Fibroblast of lung (primary cell): ENCODE results near the gene YKT6. TPM values are rescaled to one million over a fixed set of nuclear protein-coding genes. Genes with fewer than 3 reads are reported as not detected.

Experiments
- DNase-seq, 2 donors: peaks; one replicate each; pipeline versions ENCODE4 v3.0.0 to v3.0.0-alpha.2; 2010; ENCODE audit warnings: low read depth in 2 of 2
- H2AFZ ChIP-seq: 2 replicates; pipeline ENCODE4 v1.5.1; 2012; ENCODE audit warnings: low read length, control low read depth, inconsistent platforms
- H3K27ac ChIP-seq: 2 replicates; pipeline ENCODE4 v1.5.1; 2011; ENCODE audit warnings: low read length, control low read depth; ENCODE audit not compliant: insufficient read depth
- H3K27me3 ChIP-seq: 2 replicates; pipeline ENCODE4 v1.5.1; 2011; ENCODE audit warnings: mild to moderate bottlenecking, low read length; ENCODE audit not compliant: control insufficient read depth, insufficient read depth
- H3K36me3 ChIP-seq: 2 replicates; pipeline ENCODE4 v1.5.1; 2011; ENCODE audit warnings: low read length; ENCODE audit not compliant: control insufficient read depth, insufficient read depth
- H3K4me1 ChIP-seq: 2 replicates; pipeline ENCODE4 v1.5.1; 2011; ENCODE audit warnings: low read length; ENCODE audit not compliant: control insufficient read depth, insufficient read depth; ENCODE audit errors: extremely low read depth
- H3K4me2 ChIP-seq: 2 replicates; pipeline ENCODE4 v1.5.1; 2011; ENCODE audit warnings: low read length, control low read depth; ENCODE audit not compliant: insufficient read depth; ENCODE audit errors: extremely low read depth
- H3K4me3 ChIP-seq, 4 experiments: fragments of 200-600 bp in 1 of 4; sonication (generic) in 1 of 4; replicated peaks in 1 of 4; 2 replicates each; pipeline ENCODE4 v1.5.1; 2011 to 2016; ENCODE audit warnings: low read length in 4 of 4, low read depth in 3 of 4, mild to moderate bottlenecking in 3 of 4, control low read depth in 2 of 4, inconsistent platforms in 1 of 4, mixed read lengths in 1 of 4; ENCODE audit not compliant: insufficient read depth in 1 of 4; ENCODE audit errors: control extremely low read depth in 1 of 4
- H3K79me2 ChIP-seq: 2 replicates; pipeline ENCODE4 v1.5.1; 2012; ENCODE audit warnings: mild to moderate bottlenecking, low read length, inconsistent platforms; ENCODE audit not compliant: control insufficient read depth, insufficient read depth
- H3K9ac ChIP-seq: 2 replicates; pipeline ENCODE4 v1.5.1; 2011; ENCODE audit warnings: mild to moderate bottlenecking, low read length, control low read depth; ENCODE audit not compliant: insufficient read depth
- H3K9me3 ChIP-seq: 2 replicates; pipeline ENCODE4 v1.5.1; 2012; ENCODE audit warnings: low read depth, low read length; ENCODE audit not compliant: control insufficient read depth, insufficient read depth
- H4K20me1 ChIP-seq: 2 replicates; pipeline ENCODE4 v1.5.1; 2011; ENCODE audit warnings: low read length; ENCODE audit not compliant: control insufficient read depth, insufficient read depth; ENCODE audit errors: extremely low read depth
- CTCF ChIP-seq, 2 donors: IDR thresholded peaks in 1 of 2; conservative IDR thresholded peaks in 1 of 2; 1 replicate in 1 of 2; 2 replicates in 1 of 2; pipeline ENCODE4 v1.5.1; 2011 to 2012; ENCODE audit warnings: low read length in 2 of 2, control low read depth in 1 of 2, inconsistent platforms in 1 of 2, low read depth in 1 of 2, mild to moderate bottlenecking in 1 of 2
- EZH2 ChIP-seq: IDR thresholded peaks from 2 replicates; pipeline ENCODE4 v1.5.1; 2012; ENCODE audit warnings: low read length, control low read depth, mild to moderate bottlenecking; ENCODE audit errors: missing control alignments
- polyA plus RNA-seq, 2 donors: library from polyadenylated mRNA; depleted of rRNA in 1 of 2; stranded (reverse) in 1 of 2; unstranded in 1 of 2; fragments of >200 nt; gene quantifications; 2 replicates each; pipeline ENCODE4 v1.2.1, GENCODE V29; 2011 to 2012; ENCODE audit warnings: missing spikeins in 1 of 2
- total RNA-seq: library from RNA; depleted of rRNA; stranded (reverse); fragments of >200 nt; gene quantifications from 2 replicates; pipeline ENCODE4 v1.2.1, GENCODE V29; 2014

YKT6 gene
- total and polyA plus RNA-seq, 2 donors (not counting 1 experiment from before 2014, with no cell fraction given) = 90.0 to 99.0 TPM

DNA sequence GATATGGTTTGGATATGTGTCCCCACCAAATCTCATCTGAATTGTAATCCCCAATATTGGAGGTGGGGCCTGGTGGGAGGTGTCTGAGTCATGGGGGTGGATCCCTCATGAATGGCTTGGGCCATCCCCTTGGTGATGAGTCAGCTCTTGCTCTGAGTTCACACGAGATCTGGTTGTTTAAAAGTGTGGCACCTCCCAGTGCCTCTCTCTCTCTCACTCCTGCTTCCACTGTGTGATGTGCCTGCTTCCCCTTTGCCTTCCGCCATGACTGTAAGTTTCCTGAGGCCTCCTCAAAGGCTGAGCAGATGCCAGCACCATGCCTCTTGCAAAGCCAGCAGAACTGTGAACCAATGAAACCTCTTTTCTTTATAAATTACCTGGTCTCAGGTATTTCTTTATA lies 6.7 kb upstream of the YKT6 start:
- Histone ChIP-seq H3K27me3 (peaks cover 9% of the 10 kb centered on the region), H4K20me1 (no peaks in the 10 kb centered on the region), H3K9ac (no peak overlapping the region), H3K4me2 (no peak overlapping the region), H3K36me3 (no peaks in the 10 kb centered on the region), H3K4me3 (no peak overlapping the region), H3K79me2 (no peaks in the 10 kb centered on the region), H3K4me1 (no peaks in the 10 kb centered on the region), H2AFZ (no peak overlapping the region), H3K27ac (no peak overlapping the region), H3K9me3 (no peaks in the 10 kb centered on the region)
- DNase-seq = peak in 1 of 2 donors; percentile 11
- no peak for TF ChIP-seq CTCF (conservative IDR thresholded peaks at IDR 0.05 in 1 of 2, IDR thresholded peaks at IDR 0.05 in 1 of 2; ENCODE audit: low read depth in 1 of 2, low read length in 2 of 2)

DNA sequence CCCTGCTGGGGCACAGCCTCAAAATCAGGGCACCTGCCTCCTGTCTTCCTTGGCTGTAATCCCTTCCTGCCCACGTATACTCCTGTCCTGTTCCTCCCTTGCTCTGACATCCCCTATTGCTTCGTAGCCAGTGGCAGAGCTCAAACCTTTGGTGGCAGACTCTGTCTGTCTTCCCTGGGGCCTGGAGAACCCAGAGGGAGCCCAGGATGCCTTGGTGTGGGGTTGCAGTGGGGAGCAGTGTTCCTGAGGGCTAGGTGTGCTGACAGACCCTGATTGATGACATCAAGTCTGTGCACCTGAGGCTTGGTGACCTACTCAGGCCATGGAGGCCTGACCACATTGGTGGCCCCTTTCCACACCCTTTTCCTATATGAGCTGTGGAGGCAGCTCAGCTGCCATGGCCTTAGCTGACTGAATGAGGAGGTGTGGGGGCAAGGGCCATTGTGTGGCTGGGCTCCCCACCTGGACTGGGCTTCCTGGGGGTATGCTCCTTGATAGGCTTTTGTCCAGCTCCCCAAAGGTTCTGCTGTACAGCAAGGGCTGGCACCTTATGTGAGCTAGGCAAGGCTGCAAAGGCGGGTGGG lies 6.1 kb upstream of the YKT6 start:
- H3K4me3 ChIP-seq = no peak overlapping the region
- no peak for DNase-seq
- no peaks in the 10 kb centered on the region for H3K4me1 ChIP-seq
- no peaks in the 10 kb centered on the region for H3K9me3 ChIP-seq
- no peak overlapping the region for H3K4me2 ChIP-seq
- H3K27me3 ChIP-seq = peaks cover 9% of the 10 kb centered on the region
- H2AFZ ChIP-seq = no peak overlapping the region
- H3K27ac ChIP-seq = no peak overlapping the region
- H4K20me1 ChIP-seq = no peaks in the 10 kb centered on the region
- TF ChIP-seq EZH2 (no peak), CTCF (conservative IDR thresholded peaks at IDR 0.05 in 1 of 2, IDR thresholded peaks at IDR 0.05 in 1 of 2; ENCODE audit: low read depth in 1 of 2, low read length in 2 of 2) (no peak)
- H3K36me3 ChIP-seq = no peaks in the 10 kb centered on the region
- no peaks in the 10 kb centered on the region for H3K79me2 ChIP-seq
- no peak overlapping the region for H3K9ac ChIP-seq

DNA sequence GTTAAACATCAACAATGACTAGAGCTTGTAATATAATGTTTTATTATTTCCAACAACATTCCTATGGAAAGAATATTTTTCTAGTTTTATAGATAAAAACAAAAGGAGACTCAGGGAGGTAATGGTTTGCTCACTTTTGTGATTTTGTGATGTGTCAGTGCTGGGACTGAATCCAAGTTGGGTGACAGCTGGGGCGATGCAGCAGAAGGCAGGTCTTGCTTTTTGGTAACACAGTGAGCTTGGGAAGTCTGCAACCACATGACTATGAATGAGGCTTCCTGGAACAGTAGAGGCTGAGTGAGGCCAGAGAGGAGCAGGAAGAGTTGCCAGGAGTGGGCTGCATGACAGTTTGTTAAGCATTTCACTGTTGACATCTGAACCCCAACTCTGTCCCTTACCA lies 4.9 kb upstream of the YKT6 start:
- Histone ChIP-seq H3K4me2 (no peak overlapping the region), H3K9me3 (no peaks in the 10 kb centered on the region), H3K27ac (no peak overlapping the region), H4K20me1 (no peaks in the 10 kb centered on the region), H3K4me3 (no peak overlapping the region), H3K9ac (no peak overlapping the region), H3K36me3 (no peaks in the 10 kb centered on the region), H3K79me2 (peaks cover under 1% of the 10 kb centered on the region), H3K27me3 (peaks cover 5% of the 10 kb centered on the region), H2AFZ (no peak overlapping the region), H3K4me1 (no peaks in the 10 kb centered on the region)
- DNase-seq = no peak
- TF ChIP-seq EZH2 (no peak), CTCF (conservative IDR thresholded peaks at IDR 0.05 in 1 of 2, IDR thresholded peaks at IDR 0.05 in 1 of 2; ENCODE audit: low read depth in 1 of 2, low read length in 2 of 2) (no peak)
